Measurements from ENCODE around the gene COA7.
"Not testable (repeated sequence)": the region's sequence is repeated elsewhere in the genome, so short reads cannot be mapped to it uniquely, and the experiment has no call there.

COA7 gene

DNA sequence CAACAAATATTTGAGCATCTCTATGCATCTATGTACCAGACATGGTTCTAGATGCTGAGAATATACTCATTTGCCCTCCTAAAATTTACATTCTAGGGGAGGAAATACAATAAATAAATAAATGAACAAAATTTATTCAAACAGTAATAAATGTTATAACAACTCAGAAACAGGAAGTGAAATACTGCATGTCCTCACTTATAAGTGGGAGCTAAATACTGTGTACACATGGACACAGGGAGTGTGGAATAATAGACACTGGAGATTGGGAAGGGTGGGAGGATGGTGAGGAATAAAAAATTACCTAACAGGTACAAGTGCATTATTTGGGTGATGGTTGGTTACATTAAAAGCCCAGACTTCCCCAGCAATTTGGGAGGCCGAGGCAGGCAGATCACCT, 4.3 kb downstream of the COA7 start:
- CTCF ChIA-PET = interaction anchor here (0.6 kb wide), 1 partner anchor 153 kb away, joined by 4 read pairs; no protein-coding TSS in a partner anchor
- no peaks in the 10 kb centered on the region for H3K9me3 ChIP-seq (ENCODE audit: control insufficient read depth, insufficient read depth, low read depth, low read length)
- no peaks in the 10 kb centered on the region for H3K4me1 ChIP-seq (ENCODE audit: control insufficient read depth, insufficient read depth, low read length)
- H3K36me3 ChIP-seq (ENCODE audit: control insufficient read depth in 2 of 2, insufficient read depth in 1 of 2, low read length in 2 of 2) = peaks cover 28 to 46% of the 10 kb centered on the region in 2 experiments
- no peak overlapping the region for H3K27ac ChIP-seq (ENCODE audit: extremely low read depth, low read depth, low read length)
- no peak overlapping the region for H3K4me3 ChIP-seq (ENCODE audit: low read depth, low read length)
- TF ChIP-seq ZBTB7A (tag by site-specific recombination; IDR thresholded peaks at IDR 0.05; ENCODE audit: low read depth) = no peak
- no peak for TF ChIP-seq ZBTB8A (tag by site-specific recombination; IDR thresholded peaks at IDR 0.05)
- TF ChIP-seq ZNF37A (tag by site-specific recombination; IDR thresholded peaks at IDR 0.05) = no peak
- TF ChIP-seq ZNF677 (tag by site-specific recombination; IDR thresholded peaks at IDR 0.05) = no peak
- TF ChIP-seq KLF7 (tag by site-specific recombination; IDR thresholded peaks at IDR 0.05; ENCODE audit: borderline replicate concordance) = no peak
- TF ChIP-seq, protein P1, sequence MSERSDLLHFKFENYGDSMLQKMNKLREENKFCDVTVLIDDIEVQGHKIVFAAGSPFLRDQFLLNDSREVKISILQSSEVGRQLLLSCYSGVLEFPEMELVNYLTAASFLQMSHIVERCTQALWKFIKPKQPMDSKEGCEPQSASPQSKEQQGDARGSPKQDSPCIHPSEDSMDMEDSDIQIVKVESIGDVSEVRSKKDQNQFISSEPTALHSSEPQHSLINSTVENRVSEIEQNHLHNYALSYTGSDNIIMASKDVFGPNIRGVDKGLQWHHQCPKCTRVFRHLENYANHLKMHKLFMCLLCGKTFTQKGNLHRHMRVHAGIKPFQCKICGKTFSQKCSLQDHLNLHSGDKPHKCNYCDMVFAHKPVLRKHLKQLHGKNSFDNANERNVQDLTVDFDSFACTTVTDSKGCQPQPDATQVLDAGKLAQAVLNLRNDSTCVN (tag by site-specific recombination; optimal IDR thresholded peaks at IDR 0.05) = no peak
- TF ChIP-seq ZNF560 (tag by site-specific recombination; IDR thresholded peaks at IDR 0.05; ENCODE audit: borderline replicate concordance) = no peak
- TF ChIP-seq KLF10 (tag by site-specific recombination; IDR thresholded peaks at IDR 0.05) = no peak
- TF ChIP-seq, protein P2, sequence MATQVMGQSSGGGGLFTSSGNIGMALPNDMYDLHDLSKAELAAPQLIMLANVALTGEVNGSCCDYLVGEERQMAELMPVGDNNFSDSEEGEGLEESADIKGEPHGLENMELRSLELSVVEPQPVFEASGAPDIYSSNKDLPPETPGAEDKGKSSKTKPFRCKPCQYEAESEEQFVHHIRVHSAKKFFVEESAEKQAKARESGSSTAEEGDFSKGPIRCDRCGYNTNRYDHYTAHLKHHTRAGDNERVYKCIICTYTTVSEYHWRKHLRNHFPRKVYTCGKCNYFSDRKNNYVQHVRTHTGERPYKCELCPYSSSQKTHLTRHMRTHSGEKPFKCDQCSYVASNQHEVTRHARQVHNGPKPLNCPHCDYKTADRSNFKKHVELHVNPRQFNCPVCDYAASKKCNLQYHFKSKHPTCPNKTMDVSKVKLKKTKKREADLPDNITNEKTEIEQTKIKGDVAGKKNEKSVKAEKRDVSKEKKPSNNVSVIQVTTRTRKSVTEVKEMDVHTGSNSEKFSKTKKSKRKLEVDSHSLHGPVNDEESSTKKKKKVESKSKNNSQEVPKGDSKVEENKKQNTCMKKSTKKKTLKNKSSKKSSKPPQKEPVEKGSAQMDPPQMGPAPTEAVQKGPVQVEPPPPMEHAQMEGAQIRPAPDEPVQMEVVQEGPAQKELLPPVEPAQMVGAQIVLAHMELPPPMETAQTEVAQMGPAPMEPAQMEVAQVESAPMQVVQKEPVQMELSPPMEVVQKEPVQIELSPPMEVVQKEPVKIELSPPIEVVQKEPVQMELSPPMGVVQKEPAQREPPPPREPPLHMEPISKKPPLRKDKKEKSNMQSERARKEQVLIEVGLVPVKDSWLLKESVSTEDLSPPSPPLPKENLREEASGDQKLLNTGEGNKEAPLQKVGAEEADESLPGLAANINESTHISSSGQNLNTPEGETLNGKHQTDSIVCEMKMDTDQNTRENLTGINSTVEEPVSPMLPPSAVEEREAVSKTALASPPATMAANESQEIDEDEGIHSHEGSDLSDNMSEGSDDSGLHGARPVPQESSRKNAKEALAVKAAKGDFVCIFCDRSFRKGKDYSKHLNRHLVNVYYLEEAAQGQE (tag by site-specific recombination; IDR thresholded peaks at IDR 0.05) = no peak
- TF ChIP-seq ZNF48 (tag by site-specific recombination; IDR thresholded peaks at IDR 0.05) = no peak
- TF ChIP-seq SP3 (tag by site-specific recombination; IDR thresholded peaks at IDR 0.05) = no peak
- no peak for TF ChIP-seq SETDB1 (IDR thresholded peaks at IDR 0.05; ENCODE audit: insufficient read length, low read length)
- no peak for TF ChIP-seq ZNF747 (tag by site-specific recombination; IDR thresholded peaks at IDR 0.05)
- TF ChIP-seq, protein P3, sequence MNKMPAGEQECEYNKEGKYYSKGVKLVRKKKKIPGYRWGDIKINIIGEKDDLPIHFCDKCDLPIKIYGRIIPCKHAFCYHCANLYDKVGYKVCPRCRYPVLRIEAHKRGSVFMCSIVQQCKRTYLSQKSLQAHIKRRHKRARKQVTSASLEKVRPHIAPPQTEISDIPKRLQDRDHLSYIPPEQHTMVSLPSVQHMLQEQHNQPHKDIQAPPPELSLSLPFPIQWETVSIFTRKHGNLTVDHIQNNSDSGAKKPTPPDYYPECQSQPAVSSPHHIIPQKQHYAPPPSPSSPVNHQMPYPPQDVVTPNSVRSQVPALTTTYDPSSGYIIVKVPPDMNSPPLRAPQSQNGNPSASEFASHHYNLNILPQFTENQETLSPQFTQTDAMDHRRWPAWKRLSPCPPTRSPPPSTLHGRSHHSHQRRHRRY (tag by site-specific recombination; IDR thresholded peaks at IDR 0.05) = no peak
- POLR2A ChIA-PET = no interaction called here

DNA sequence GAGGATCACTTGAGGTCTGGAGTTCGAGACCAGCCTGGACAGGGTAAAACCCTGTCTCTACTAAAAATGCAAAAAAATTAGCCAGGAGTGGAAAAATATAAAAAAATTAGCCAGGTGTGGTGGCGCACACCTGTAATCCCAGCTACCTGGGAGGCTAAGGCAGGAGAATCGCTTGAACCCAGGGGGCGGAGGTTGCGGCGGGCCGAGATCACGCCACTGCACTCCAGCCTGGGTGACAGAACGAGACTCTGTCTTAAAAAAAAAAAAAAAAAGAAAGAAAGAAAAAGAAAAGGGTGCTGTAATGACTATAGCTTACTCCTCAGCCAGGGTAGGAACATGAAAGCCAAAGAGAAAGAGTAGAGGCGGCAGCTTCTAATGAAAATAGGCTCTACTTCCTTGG, 4.8 kb downstream of the COA7 start:
- H3K4me3 ChIP-seq (ENCODE audit: low read depth, low read length); H3K9me3 ChIP-seq (ENCODE audit: control insufficient read depth, insufficient read depth, low read depth, low read length); POLR2A ChIA-PET; H3K4me1 ChIP-seq (ENCODE audit: control insufficient read depth, insufficient read depth, low read length); H3K27ac ChIP-seq (ENCODE audit: extremely low read depth, low read depth, low read length): not testable (repeated sequence)
- CTCF ChIA-PET = interaction anchor here (0.5 kb wide), 1 partner anchor 1637 kb away, joined by 3 read pairs; no protein-coding TSS in a partner anchor
- H3K36me3 ChIP-seq (ENCODE audit: control insufficient read depth in 2 of 2, insufficient read depth in 1 of 2, low read length in 2 of 2) = peaks cover 28 to 51% of the 10 kb centered on the region in 2 experiments

DNA sequence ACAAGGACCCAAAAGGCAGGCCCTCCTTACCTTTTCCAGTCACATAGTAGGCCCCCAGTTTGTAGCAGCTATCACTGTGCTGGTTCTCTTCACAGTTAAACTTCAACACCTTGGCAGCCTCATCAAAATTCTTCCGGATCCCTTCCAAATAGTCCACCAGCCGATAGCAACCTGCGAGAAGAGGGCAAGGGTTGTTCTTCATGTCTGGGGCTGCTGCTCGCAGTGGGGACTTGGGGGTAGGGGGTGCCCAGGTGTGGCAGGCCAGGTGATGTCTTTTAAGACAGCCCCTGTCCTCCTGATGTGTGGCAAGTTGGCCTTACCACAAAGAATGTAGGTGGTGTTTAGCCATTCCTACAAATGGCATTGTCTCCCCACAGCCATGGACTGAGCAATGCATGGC, 5.5 kb downstream of the COA7 start:
- H3K27ac ChIP-seq (ENCODE audit: extremely low read depth, low read depth, low read length) = no peak overlapping the region
- POLR2A ChIA-PET = no interaction called here
- no peaks in the 10 kb centered on the region for H3K4me1 ChIP-seq (ENCODE audit: control insufficient read depth, insufficient read depth, low read length)
- no peak overlapping the region for H3K4me3 ChIP-seq (ENCODE audit: low read depth, low read length)
- CTCF ChIA-PET = no interaction called here
- H3K9me3 ChIP-seq (ENCODE audit: control insufficient read depth, insufficient read depth, low read depth, low read length) = no peaks in the 10 kb centered on the region
- H3K36me3 ChIP-seq (ENCODE audit: control insufficient read depth in 2 of 2, insufficient read depth in 1 of 2, low read length in 2 of 2) = peaks cover 35 to 57% of the 10 kb centered on the region in 2 experiments
- TF ChIP-seq, protein P4, sequence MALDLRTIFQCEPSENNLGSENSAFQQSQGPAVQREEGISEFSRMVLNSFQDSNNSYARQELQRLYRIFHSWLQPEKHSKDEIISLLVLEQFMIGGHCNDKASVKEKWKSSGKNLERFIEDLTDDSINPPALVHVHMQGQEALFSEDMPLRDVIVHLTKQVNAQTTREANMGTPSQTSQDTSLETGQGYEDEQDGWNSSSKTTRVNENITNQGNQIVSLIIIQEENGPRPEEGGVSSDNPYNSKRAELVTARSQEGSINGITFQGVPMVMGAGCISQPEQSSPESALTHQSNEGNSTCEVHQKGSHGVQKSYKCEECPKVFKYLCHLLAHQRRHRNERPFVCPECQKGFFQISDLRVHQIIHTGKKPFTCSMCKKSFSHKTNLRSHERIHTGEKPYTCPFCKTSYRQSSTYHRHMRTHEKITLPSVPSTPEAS (tag by site-specific recombination; IDR thresholded peaks at IDR 0.05) = no peak
- TF ChIP-seq ZNF133 (tag by site-specific recombination; IDR thresholded peaks at IDR 0.05) = no peak
- no peak for TF ChIP-seq ZNF658 (tag by site-specific recombination; IDR thresholded peaks at IDR 0.05)
- TF ChIP-seq ZNF433 (tag by site-specific recombination; IDR thresholded peaks at IDR 0.05; ENCODE audit: low read depth) = no peak
- no peak for TF ChIP-seq ZFHX2 (tag by site-specific recombination; conservative IDR thresholded peaks at IDR 0.05)
- no peak for TF ChIP-seq ZNF2 (tag by site-specific recombination; IDR thresholded peaks at IDR 0.05)
- TF ChIP-seq KLF1 (tag by site-specific recombination; IDR thresholded peaks at IDR 0.05) = no peak
- TF ChIP-seq ZNF426 (tag by site-specific recombination; IDR thresholded peaks at IDR 0.05) = no peak
- no peak for TF ChIP-seq ZNF214 (tag by site-specific recombination; IDR thresholded peaks at IDR 0.05; ENCODE audit: borderline replicate concordance)
- TF ChIP-seq ZNF777 (tag by site-specific recombination; IDR thresholded peaks at IDR 0.05; ENCODE audit: borderline replicate concordance) = no peak
- no peak for TF ChIP-seq KLF16 (tag by site-specific recombination; IDR thresholded peaks at IDR 0.05)
- TF ChIP-seq ZNF311 (tag by site-specific recombination; IDR thresholded peaks at IDR 0.05; ENCODE audit: borderline replicate concordance) = no peak
- TF ChIP-seq ZBTB21 (tag by site-specific recombination; IDR thresholded peaks at IDR 0.05) = no peak
- TF ChIP-seq KLF7 (tag by site-specific recombination; IDR thresholded peaks at IDR 0.05; ENCODE audit: borderline replicate concordance) = no peak
